ENCODE measurements around the gene ZNF689.

Gene ZNF689

DNA sequence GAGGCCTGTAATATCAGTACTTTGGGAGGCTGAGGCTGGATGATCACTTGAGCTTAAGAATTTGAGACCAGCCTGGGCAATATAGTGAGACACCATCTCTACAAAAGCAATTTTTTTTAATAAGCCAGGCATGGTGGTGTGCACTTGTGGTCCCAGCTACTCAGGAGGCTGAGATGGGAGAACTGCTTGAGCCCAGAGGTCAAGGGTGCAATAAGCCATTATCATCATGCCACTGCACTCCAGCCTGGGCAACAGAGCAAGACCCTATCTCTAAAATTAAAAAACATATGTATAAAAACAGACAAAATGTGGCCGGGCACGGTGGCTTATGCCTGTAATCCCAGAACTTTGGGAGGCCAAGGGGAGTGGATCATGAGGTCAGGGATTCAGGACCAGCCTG, 21.5 kb downstream of the ZNF689 start:
- Histone ChIP-seq H3F3A (ENCODE audit: control insufficient read depth, insufficient read depth) (peaks cover 8% of the 10 kb centered on the region; the same call in 1 of the 2 replicates), H3K36me3 (ENCODE audit: control insufficient read depth, low read length) (peaks cover 25% of the 10 kb centered on the region), H3K9me3 (ENCODE audit: control insufficient read depth, insufficient read depth, low read length) (no peaks in the 10 kb centered on the region), H3K4me1 (ENCODE audit: control insufficient read depth, low read length) (peaks cover 39% of the 10 kb centered on the region), H3K79me2 (ENCODE audit: control insufficient read depth, low read length) (peaks cover 43% of the 10 kb centered on the region), H4K20me1 (ENCODE audit: control insufficient read depth, insufficient read depth, low read depth, low read length) (no peaks in the 10 kb centered on the region), H3K9me2 (replicated peaks; ENCODE audit: control insufficient read depth, low read length) (no peaks in the 10 kb centered on the region), H3K27me3 (ENCODE audit: control insufficient read depth, low read length) (no peaks in the 10 kb centered on the region), H3K4me2 (ENCODE audit: low read length) (no peak overlapping the region), H3K27ac (ENCODE audit: low read depth, low read length) (no peak overlapping the region), H3K4me3 (ENCODE audit: low read length) (no peak overlapping the region)
- TF ChIP-seq, protein P1, sequence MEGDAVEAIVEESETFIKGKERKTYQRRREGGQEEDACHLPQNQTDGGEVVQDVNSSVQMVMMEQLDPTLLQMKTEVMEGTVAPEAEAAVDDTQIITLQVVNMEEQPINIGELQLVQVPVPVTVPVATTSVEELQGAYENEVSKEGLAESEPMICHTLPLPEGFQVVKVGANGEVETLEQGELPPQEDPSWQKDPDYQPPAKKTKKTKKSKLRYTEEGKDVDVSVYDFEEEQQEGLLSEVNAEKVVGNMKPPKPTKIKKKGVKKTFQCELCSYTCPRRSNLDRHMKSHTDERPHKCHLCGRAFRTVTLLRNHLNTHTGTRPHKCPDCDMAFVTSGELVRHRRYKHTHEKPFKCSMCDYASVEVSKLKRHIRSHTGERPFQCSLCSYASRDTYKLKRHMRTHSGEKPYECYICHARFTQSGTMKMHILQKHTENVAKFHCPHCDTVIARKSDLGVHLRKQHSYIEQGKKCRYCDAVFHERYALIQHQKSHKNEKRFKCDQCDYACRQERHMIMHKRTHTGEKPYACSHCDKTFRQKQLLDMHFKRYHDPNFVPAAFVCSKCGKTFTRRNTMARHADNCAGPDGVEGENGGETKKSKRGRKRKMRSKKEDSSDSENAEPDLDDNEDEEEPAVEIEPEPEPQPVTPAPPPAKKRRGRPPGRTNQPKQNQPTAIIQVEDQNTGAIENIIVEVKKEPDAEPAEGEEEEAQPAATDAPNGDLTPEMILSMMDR (IDR thresholded peaks at IDR 0.05; ENCODE audit: low read depth, low read length, poor library complexity, severe bottlenecking): no peak
- no peak for TF ChIP-seq EZH2phosphoT487 (IDR thresholded peaks at IDR 0.05; ENCODE audit: borderline replicate concordance, low read length)

DNA sequence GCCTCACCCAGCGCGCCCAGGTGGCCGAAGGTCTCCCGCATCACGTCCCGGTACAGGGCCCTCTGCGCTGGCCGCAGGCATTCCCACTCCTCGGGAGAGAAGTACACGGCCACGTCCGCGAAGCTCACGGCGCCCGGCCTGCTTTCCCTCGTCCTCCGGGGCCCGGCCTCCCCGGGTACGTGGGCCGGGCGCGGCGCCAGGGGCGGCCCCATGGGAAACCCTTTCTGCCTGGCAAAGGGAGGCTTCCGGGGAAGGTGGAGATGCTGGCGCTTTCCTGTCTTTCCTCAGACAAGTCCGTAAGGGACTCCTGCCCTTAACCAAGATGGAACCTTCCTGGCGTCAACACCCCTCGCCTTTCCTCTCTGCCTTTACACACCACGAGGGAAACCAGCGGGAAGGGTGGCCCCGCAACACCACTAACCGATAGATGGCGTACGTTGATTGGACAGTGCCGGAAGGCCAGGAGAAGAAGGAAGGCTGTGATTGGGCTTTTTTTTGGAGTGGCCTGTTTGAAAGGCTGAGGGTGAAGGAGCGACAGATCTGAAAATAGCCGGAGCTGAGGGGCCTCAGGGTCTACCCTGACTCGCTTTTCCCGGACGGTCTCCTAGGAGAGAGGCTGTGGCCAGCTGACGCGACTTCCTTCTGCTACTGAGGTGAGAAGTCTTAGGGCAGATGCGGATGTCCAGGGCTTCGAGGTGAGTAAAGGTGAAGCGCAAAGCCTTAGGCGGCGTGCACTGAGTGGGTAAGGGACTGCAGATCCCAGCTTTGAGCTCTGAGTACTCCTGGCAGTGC, 24.6 kb downstream of the ZNF689 start, which contains the start of gene ZNF785:
ZNF785 (minus strand) TSS at position 298 of the 792 bp plus-strand sequence; CDS start at position 212, 86 bp downstream.
- H3K36me3 ChIP-seq (ENCODE audit: control insufficient read depth, low read length): peaks cover 48% of the 10 kb centered on the region
- no peaks in the 10 kb centered on the region for H3K9me2 ChIP-seq (replicated peaks; ENCODE audit: control insufficient read depth, low read length)
- no peaks in the 10 kb centered on the region for H3K27me3 ChIP-seq (ENCODE audit: control insufficient read depth, low read length)
- H3K4me3 ChIP-seq (ENCODE audit: low read length): peak within 1 kb of the TSS; percentile 97
- no peaks in the 10 kb centered on the region for H4K20me1 ChIP-seq (ENCODE audit: control insufficient read depth, insufficient read depth, low read depth, low read length)
- no peaks in the 10 kb centered on the region for H3K9me3 ChIP-seq (ENCODE audit: control insufficient read depth, insufficient read depth, low read length)
- 0 out of 2 replicates have a peak, but pooled peaks cover 3% of the 10 kb centered on the region for H3F3A ChIP-seq (ENCODE audit: control insufficient read depth, insufficient read depth)
- no peak for TF ChIP-seq EZH2phosphoT487 (IDR thresholded peaks at IDR 0.05; ENCODE audit: borderline replicate concordance, low read length)
- TF ChIP-seq, protein P1 (IDR thresholded peaks at IDR 0.05; ENCODE audit: low read depth, low read length, poor library complexity, severe bottlenecking): peak; percentile 47
- peaks cover 66% of the 10 kb centered on the region for H3K79me2 ChIP-seq (ENCODE audit: control insufficient read depth, low read length)
- H3K4me2 ChIP-seq (ENCODE audit: low read length): peak within 1 kb of the TSS; percentile 92
- peaks cover 49% of the 10 kb centered on the region for H3K4me1 ChIP-seq (ENCODE audit: control insufficient read depth, low read length)
- peak within 1 kb of the TSS; percentile 71 for H3K27ac ChIP-seq (ENCODE audit: low read depth, low read length)

DNA sequence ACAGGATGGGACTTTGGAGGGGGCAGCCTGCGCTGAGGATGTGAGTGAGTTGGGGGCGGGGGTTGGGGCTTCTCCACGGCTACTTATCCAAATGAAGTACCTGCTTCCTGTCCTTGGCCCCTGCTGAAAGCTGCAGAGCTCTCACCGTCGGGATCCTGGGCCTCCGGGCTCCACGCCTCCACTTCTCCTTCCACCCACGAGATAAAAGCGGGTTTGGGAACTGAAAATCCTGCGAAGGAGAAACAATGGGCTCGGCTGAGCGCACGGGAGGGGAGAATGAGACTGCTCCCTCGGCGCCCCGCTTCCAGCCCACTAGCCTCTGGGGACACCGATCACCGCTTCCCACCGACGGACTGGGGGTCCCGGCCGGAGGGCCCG, 25.2 kb downstream of the ZNF689 start:
- Histone ChIP-seq H4K20me1 (ENCODE audit: control insufficient read depth, insufficient read depth, low read depth, low read length) (no peaks in the 10 kb centered on the region), H3K36me3 (ENCODE audit: control insufficient read depth, low read length) (peaks cover 48% of the 10 kb centered on the region), H3K9me3 (ENCODE audit: control insufficient read depth, insufficient read depth, low read length) (no peaks in the 10 kb centered on the region), H3K9me2 (replicated peaks; ENCODE audit: control insufficient read depth, low read length) (no peaks in the 10 kb centered on the region), H3K27ac (ENCODE audit: low read depth, low read length) (peak overlapping the region; percentile 71), H3K79me2 (ENCODE audit: control insufficient read depth, low read length) (peaks cover 66% of the 10 kb centered on the region), H3K4me2 (ENCODE audit: low read length) (peak overlapping the region; percentile 92), H3K27me3 (ENCODE audit: control insufficient read depth, low read length) (no peaks in the 10 kb centered on the region), H3K4me3 (ENCODE audit: low read length) (peak overlapping the region; percentile 97), H3F3A (ENCODE audit: control insufficient read depth, insufficient read depth) (0 out of 2 replicates have a peak, but pooled peaks cover 3% of the 10 kb centered on the region), H3K4me1 (ENCODE audit: control insufficient read depth, low read length) (peaks cover 49% of the 10 kb centered on the region)
- TF ChIP-seq, protein P1 (IDR thresholded peaks at IDR 0.05; ENCODE audit: low read depth, low read length, poor library complexity, severe bottlenecking): no peak
- TF ChIP-seq EZH2phosphoT487 (IDR thresholded peaks at IDR 0.05; ENCODE audit: borderline replicate concordance, low read length): no peak

Data from DOHH2 (cell line).